Nucleus accumbens (tissue), 56 donors: ENCODE results near the gene GRIN1.

ENCODE experiments used
- DNase-seq, 56 donors: peaks; one replicate each; lab custom pipeline; 2025; lab: John Stamatoyannopoulos, UW

Gene GRIN1

DNA sequence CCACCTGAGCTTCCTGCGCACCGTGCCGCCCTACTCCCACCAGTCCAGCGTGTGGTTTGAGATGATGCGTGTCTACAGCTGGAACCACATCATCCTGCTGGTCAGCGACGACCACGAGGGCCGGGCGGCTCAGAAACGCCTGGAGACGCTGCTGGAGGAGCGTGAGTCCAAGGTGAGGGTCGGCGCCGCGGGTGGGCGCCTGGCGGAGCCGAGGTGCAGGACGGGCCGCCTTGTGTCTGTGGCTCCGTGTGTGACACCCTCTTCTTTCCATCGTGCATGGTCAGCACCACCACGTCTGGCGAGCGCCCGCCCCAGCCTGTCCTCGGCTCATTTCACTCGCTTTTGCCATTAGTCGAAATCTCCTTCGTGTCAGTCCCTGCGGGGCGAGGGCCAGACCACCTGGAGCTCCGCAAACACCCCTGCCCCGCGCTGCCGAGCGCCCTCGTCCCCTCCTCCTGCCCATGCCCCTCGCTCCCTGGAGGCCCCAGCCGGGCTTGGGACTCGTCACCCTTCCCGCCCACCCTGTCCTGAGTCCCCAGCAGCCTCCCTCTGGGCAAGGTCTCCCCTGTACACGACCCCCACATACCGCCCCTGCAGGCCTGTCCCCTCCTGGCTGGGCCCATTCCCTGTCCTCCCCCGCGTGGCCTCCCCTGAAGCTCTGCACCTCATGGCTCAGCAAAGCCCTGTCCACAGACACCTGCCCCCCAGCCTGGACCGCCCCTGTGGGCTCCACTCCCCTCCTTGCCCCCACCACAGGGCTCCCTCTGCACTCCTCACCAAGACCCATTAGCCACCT lies 7.0 kb downstream of the GRIN1 start:
- DNase-seq, result no peak

GRCh38 chr9:137146527-137146918 lies 7.6 kb downstream of the GRIN1 start:
- DNase-seq, result no peak

DNA sequence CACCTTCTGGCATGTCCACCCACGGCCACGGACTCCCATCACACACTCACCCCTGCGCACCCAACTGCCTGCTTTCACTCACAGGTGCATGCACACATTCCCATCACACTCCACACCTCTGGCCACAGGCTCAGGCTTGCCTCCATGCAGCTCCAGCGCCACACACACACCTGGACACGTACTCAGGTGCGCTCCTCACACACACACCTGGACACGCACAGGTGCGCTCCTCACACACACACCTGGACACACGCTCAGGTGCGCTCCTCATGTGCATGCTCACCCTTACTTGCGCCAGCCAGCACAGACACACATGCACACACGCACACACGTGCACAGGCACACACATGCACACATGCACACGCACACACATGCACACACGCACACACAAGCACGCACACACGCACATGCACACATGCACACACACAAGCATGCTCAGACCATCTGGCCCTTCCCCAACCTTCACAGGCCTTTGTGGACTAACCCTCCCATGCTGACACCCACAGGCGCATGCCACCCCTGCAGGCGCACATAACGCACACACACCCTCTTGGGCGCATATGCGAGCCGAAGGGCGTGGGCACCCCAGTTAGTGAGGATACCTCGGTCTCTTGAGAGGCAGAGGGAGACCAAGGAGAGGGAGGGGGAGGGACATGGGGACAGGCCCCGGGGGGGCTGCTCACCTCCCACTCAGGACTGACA lies 8.3 kb downstream of the GRIN1 start:
- DNase-seq, result no peak

DNA sequence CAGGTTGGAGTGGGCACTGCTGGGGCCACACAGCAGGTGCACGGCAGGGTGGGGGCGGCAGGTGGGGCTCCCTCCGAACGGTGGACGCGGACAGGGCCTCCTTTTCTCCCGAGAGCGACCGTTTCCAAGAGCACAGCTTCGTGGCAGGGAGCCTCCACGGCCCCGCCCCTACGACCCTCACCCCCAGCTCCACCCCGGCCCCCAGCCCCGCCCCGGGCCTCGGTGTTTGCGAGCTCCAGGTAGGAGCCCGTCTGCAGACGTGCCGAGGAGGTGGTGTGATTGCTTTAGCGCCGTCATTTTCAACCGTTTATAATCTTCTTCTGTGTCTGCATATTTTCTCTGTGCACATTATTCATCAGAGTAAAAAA lies 8.8 kb downstream of the GRIN1 start:
- DNase-seq, result no peak

GRCh38 chr9:137148242-137148641 lies 9.3 kb downstream of the GRIN1 start:
- no peak for DNase-seq

DNA sequence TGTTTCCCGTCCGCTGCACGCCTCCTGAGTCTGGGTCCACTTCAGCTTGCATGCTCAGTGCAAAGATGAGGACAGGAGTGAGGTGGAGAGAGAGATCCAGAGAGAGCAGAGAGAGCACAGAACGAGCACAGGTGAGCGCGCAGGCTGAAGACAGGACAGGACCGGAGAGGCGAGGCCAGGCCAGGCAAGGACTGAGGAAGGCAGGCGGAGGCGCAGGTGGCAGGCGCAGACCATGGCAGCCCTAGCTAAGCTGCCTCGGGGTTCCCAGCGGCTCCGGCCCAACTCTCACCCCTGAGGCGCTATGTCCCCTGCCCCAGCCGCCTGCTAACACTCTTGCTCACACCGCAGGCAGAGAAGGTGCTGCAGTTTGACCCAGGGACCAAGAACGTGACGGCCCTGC lies 9.7 kb downstream of the GRIN1 start:
- DNase-seq, result no peak

DNA sequence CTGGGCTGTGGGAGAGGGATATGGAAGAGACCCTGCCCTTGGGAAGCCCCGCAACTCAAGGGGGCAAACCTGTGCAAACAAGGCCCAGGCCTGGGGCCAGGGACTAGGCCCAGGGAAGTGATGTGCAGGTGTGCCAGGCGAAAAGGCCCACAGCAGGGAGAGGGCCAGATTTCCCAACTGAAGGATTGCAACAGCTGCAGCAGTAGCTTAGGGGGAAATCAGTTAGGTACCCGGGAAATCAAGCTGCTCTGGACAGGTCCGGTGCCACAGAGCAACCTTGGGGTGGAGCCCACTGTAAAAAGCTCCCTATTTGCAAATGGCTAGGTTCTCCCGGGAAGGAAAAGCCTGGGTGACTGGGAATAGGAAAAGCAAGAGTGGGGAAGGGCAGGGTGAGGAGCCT lies 10.4 kb downstream of the GRIN1 start:
- no peak for DNase-seq

DNA sequence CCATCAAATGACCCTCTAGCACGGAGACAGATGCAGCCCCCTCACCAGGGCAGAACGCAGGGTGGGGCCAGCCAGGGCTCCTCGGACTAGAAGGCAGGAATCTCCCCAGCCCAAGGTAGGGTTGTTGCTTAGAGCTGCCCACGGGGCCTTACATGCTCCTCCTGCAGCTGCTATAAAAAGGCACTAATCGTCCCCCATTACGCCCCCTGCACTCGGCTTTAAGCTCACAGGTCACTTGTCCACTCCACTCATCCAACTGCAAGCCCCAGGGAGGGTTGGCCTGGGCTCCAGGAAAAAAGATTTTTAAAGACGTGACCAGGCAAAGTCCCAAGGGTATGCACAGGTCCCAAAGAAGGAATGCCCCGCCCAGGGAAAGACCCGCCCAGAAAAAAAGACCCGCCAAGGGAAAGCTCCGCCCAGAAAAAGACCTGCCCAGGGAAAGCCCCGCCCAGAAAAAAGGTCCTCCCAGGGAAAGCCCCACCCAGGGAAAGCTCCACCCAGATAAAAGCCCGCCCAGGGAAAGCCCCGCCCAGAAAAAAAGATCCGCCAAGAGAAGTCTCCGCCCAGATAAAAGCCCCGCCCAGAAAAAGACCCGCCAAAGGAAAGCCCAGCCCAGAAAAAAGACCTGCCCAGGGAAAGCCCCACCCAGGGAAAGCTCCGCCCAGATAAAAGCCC lies 11.1 kb downstream of the GRIN1 start:
- no peak for DNase-seq

GRCh38 chr9:137150617-137151457 lies 11.9 kb downstream of the GRIN1 start:
- DNase-seq, result peak in 2 of 56 donors; percentile 44 to 68

GRCh38 chr9:137152844-137153405 lies 14.0 kb downstream of the GRIN1 start:
- DNase-seq, result no peak

DNA sequence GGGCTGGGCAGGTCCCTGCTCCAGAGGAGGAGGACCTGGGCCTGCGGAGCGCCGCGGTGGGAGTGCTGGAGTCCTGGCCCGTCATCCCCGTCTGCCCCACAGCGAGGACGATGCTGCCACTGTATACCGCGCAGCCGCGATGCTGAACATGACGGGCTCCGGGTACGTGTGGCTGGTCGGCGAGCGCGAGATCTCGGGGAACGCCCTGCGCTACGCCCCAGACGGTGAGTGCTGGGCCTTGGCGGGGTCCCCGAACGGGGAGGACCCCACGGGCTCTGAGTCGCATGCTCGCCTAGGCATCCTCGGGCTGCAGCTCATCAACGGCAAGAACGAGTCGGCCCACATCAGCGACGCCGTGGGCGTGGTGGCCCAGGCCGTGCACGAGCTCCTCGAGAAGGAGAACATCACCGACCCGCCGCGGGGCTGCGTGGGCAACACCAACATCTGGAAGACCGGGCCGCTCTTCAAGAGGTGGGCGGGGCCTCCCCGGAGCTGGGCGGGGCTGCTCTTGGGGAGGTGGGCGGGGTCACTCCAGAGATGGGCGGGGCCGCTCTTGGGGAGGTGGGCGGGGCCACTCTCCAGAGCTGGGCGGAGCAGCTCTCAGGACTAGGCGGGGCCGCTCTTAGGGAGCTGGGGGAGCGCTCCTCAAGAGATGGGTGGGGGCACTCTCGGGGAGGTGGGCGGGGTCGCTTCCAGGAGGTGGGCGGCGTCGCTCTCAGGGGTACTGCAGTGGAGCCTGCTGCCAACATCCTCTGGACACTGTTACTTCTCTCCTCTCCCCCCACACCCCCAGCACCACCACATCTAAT lies 17.8 kb downstream of the GRIN1 start:
- peak in 32 of 56 donors; percentile 18 to 78 (median 42) for DNase-seq

DNA sequence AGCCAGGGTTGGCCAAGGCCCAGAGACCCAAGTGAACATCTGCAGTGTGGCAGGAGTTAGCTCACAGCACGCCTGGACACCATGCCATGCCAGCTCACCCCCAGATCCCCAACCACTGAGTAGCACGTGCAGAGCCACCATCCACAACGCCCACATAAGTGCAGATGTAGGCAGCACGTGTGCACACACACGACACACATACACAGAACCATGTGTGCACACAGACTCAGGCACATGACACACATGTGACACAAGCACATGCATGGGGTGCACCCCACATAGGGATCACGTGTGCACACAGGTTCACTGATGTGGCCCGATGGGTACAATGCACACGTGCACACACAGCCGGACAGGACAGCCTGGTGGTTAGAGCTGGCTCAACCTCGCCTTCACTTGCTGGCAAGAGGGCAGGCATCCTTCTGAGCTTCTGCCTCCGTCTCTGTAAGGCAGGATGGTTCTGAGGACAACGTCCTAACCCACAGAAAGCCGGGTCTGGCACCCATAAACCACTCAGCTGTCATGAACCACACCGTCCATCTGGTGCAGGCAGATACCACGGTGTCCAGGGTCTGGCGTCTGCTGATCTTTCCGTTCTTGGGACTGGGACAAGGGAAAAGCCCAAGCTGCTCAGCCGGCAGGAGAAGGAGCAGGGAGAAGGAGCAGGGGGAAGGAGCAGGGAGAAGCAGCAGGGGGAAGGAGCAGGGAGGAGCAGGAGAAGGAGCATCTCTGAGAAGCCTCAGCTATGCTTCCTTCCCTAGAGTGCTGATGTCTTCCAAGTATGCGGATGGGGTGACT lies 18.9 kb downstream of the GRIN1 start:
- DNase-seq, result no peak

DNA sequence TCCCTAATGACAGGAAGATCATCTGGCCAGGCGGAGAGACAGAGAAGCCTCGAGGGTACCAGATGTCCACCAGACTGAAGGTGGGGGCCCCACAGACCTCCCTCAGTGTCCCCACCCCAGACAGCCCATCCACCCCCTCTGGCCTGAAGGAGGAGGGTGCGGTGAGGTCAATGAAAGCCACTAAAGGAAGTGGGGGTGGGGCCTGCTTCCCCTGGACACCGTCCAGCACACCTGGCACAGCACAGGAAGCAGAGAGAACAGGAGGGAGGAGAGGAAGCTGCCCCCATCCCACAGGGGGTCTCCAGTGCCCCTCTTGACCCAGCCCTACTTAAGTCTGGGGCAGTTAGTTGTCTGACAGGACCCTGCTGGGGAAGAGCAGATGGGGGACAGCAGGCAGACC lies 19.7 kb downstream of the GRIN1 start:
- no peak for DNase-seq

- no peak for DNase-seq
Measured at GRCh38 chr9:137159105-137160053, 20.4 kb downstream of the GRIN1 start.

DNA sequence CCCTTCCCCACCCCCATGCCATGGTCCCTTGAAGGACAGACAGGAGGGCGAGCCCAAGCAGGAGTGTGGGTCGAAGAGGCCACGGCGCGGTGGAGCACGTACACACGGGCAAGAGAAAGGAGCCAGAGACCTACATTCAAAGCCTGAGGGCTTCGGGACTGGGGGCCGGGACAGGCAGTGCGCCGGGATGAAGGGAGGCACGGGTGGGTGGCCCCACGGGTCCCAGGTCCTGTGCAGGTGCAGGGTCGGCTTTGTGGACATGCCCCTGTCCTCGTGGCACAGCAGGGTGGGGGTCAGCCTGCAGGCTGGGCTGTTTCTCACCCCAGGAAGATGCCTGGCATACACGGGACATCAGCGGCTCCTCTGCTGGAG lies 21.1 kb downstream of the GRIN1 start:
- no peak for DNase-seq

GRCh38 chr9:137160716-137161557 lies 22.0 kb downstream of the GRIN1 start:
- no peak for DNase-seq
